DLD1 (cell line): ENCODE results near the gene COLEC12.

ENCODE experiments used
- in situ Hi-C: cut with HindIII; loops from 2 replicates; pipeline ENCODE4 v1.10.0; 2017; ENCODE audit warnings: low sequenced_read_pairs

Gene COLEC12

GRCh38 chr18:392928-393573, 107.5 kb downstream of the COLEC12 start:
- in situ Hi-C loops, result no loop called here

- in situ Hi-C loops, result no loop called here
These were observed 109.6 kb downstream of the COLEC12 start for GRCh38 chr18:390741-391478.

- in situ Hi-C loops, result no loop called here
These were observed 110.7 kb downstream of the COLEC12 start for GRCh38 chr18:389658-390357.

- in situ Hi-C loops, result no loop called here
These were observed 112.3 kb downstream of the COLEC12 start for GRCh38 chr18:388200-388599.

GRCh38 chr18:386994-387393, 113.5 kb downstream of the COLEC12 start:
- in situ Hi-C loops, result no loop called here

- in situ Hi-C loops, result no loop called here
These were observed 115.6 kb downstream of the COLEC12 start for GRCh38 chr18:384897-385296.

- in situ Hi-C loops, result no loop called here
These were observed 117.4 kb downstream of the COLEC12 start for GRCh38 chr18:383135-383534.

- in situ Hi-C loops, result no loop called here
These were observed 118.0 kb downstream of the COLEC12 start for GRCh38 chr18:382423-382984.

- in situ Hi-C loops, result no loop called here
These were observed 120.7 kb downstream of the COLEC12 start for GRCh38 chr18:379681-380330.

- in situ Hi-C loops, result no loop called here
These were observed 122.4 kb downstream of the COLEC12 start for GRCh38 chr18:378079-378478.

- in situ Hi-C loops, result no loop called here
These were observed 123.4 kb downstream of the COLEC12 start for GRCh38 chr18:377088-377487.

- in situ Hi-C loops, result no loop called here
These were observed 124.2 kb downstream of the COLEC12 start for GRCh38 chr18:376311-376710.

GRCh38 chr18:374721-375168, 125.8 kb downstream of the COLEC12 start:
- in situ Hi-C loops, result no loop called here

GRCh38 chr18:373780-374179, 126.7 kb downstream of the COLEC12 start:
- in situ Hi-C loops, result no loop called here

- in situ Hi-C loops, result no loop called here
These were observed 128.9 kb downstream of the COLEC12 start for GRCh38 chr18:371609-371982.

- in situ Hi-C loops, result no loop called here
These were observed 129.5 kb downstream of the COLEC12 start for GRCh38 chr18:370751-371608.

- in situ Hi-C loops, result no loop called here
These were observed 131.1 kb downstream of the COLEC12 start for GRCh38 chr18:369224-370015.

GRCh38 chr18:366466-367061, 133.9 kb downstream of the COLEC12 start:
- in situ Hi-C loops, result no loop called here

- in situ Hi-C loops, result no loop called here
These were observed 134.8 kb downstream of the COLEC12 start for GRCh38 chr18:365651-366050.
